Cerebellar cortex (tissue), 1 donor: ENCODE measurements around the gene KCNB1.

Experiments used
- DNase-seq: peaks from one replicate; pipeline ENCODE4 v3.0.0-alpha.2; 2015; ENCODE audit warnings: low spot score

Gene KCNB1

GRCh38 chr20:49409302-49409974 lies 73.0 kb downstream of the KCNB1 start:
- no peak for DNase-seq

GRCh38 chr20:49408509-49409104 lies 73.9 kb downstream of the KCNB1 start:
- no peak for DNase-seq

- no peak for DNase-seq
Observed at GRCh38 chr20:49406666-49407065, 75.8 kb downstream of the KCNB1 start.

GRCh38 chr20:49405696-49406095 lies 76.8 kb downstream of the KCNB1 start:
- no peak for DNase-seq

GRCh38 chr20:49405062-49405683 lies 77.3 kb downstream of the KCNB1 start:
- peak; percentile 78 for DNase-seq

- DNase-seq = no peak
Observed at GRCh38 chr20:49404461-49404860, 78.0 kb downstream of the KCNB1 start.

- DNase-seq = no peak
Observed at GRCh38 chr20:49403911-49404310, 78.6 kb downstream of the KCNB1 start.

GRCh38 chr20:49403012-49403411 lies 79.5 kb downstream of the KCNB1 start:
- DNase-seq = no peak

- no peak for DNase-seq
Observed at GRCh38 chr20:49400904-49401303, 81.6 kb downstream of the KCNB1 start.

GRCh38 chr20:49400410-49400809 lies 82.1 kb downstream of the KCNB1 start:
- DNase-seq = no peak

- DNase-seq = no peak
Observed at GRCh38 chr20:49399329-49399728, 83.1 kb downstream of the KCNB1 start.

- DNase-seq = no peak
Observed at GRCh38 chr20:49398401-49399144, 83.9 kb downstream of the KCNB1 start.

- DNase-seq = no peak
Observed at GRCh38 chr20:49397525-49397924, 84.9 kb downstream of the KCNB1 start.

GRCh38 chr20:49396230-49396629 lies 86.2 kb downstream of the KCNB1 start:
- DNase-seq = no peak

- DNase-seq = no peak
Observed at GRCh38 chr20:49395659-49396058, 86.8 kb downstream of the KCNB1 start.

GRCh38 chr20:49395183-49395582 lies 87.3 kb downstream of the KCNB1 start:
- DNase-seq = no peak

GRCh38 chr20:49394757-49395156 lies 87.7 kb downstream of the KCNB1 start:
- no peak for DNase-seq

- DNase-seq = no peak
Observed at GRCh38 chr20:49394264-49394663, 88.2 kb downstream of the KCNB1 start.

GRCh38 chr20:49393803-49394202 lies 88.7 kb downstream of the KCNB1 start:
- DNase-seq = no peak

- no peak for DNase-seq
Observed at GRCh38 chr20:49392745-49393144, 89.7 kb downstream of the KCNB1 start.

- DNase-seq = no peak
Observed at GRCh38 chr20:49391404-49392245, 90.8 kb downstream of the KCNB1 start.

GRCh38 chr20:49389854-49390253 lies 92.6 kb downstream of the KCNB1 start:
- no peak for DNase-seq
